ENCODE measurements around the gene OR4C15. TPM values are rescaled to one million over a fixed set of nuclear protein-coding genes. Genes with fewer than 3 reads are reported as not detected.

The OR4C15 gene
- total RNA-seq = not detected in 2 replicates

GRCh38 chr11:55554169-55554568 lies at the start of gene OR4C15:
OR4C15 (plus strand) TSS chr11:55554469; CDS start chr11:55554469, 0 bp downstream.

GRCh38 chr11:55571828-55572227 lies 17.6 kb downstream of the OR4C15 start, which contains the start of gene OR4C16:
OR4C16 (plus strand) TSS chr11:55572128; CDS start chr11:55572128, 0 bp downstream.

Other genes starting within 250 kb of the OR4C15 start
- gene OR4A16, start 211.3 kb upstream of the OR4C15 start, total RNA-seq = not detected in 2 replicates
- not detected in 2 replicates for gene OR4A15, start 186.5 kb upstream of the OR4C15 start, total RNA-seq
- gene OR4C16, start 17.7 kb downstream of the OR4C15 start, total RNA-seq = not detected in 2 replicates
- not detected in 2 replicates for gene OR4C11, start 53.2 kb downstream of the OR4C15 start, total RNA-seq
- not detected in 2 replicates for gene OR4P4, start 80.6 kb downstream of the OR4C15 start, total RNA-seq
- gene OR4S2, start 93.9 kb downstream of the OR4C15 start, total RNA-seq = not detected in 2 replicates
- gene OR4C6, start 107.7 kb downstream of the OR4C15 start, total RNA-seq = not detected in 2 replicates
- gene OR5D13, start 219.0 kb downstream of the OR4C15 start, total RNA-seq = not detected in 2 replicates
- gene OR5D14, start 241.1 kb downstream of the OR4C15 start, total RNA-seq = not detected in 2 replicates

All from hair follicle dermal papilla cell (primary cell).